ENCODE measurements around the gene MB21D2.

- no peak for TF ChIP-seq CTCF (IDR thresholded peaks at IDR 0.05; ENCODE audit: insufficient read depth, low read length)
- no peak for TF ChIP-seq GABPA (IDR thresholded peaks at IDR 0.05; ENCODE audit: low read depth)
- TF ChIP-seq REST (IDR thresholded peaks at IDR 0.05; ENCODE audit: insufficient replicate concordance, low read depth) = no peak
Measured at GRCh38 chr3:192933779-192934460, 16.3 kb upstream of the MB21D2 start.
